ENCODE measurements around the gene PIGL.

- TF ChIP-seq CTCF (IDR thresholded peaks at IDR 0.05; ENCODE audit: insufficient read depth, low read length): no peak
- no peak for TF ChIP-seq POLR2AphosphoS5 (IDR thresholded peaks at IDR 0.05; ENCODE audit: low read depth)
- TF ChIP-seq REST (IDR thresholded peaks at IDR 0.05; ENCODE audit: insufficient replicate concordance, low read depth): no peak
- TF ChIP-seq SPI1 (IDR thresholded peaks at IDR 0.05; ENCODE audit: borderline replicate concordance, low read depth): no peak
These were observed 126.0 kb downstream of the PIGL start for GRCh38 chr17:16342979-16343378.

All from HL-60 (cell line).